Activated CD4-positive, alpha-beta T cell treated with anti-CD3 and anti-CD28 coated beads, Interleukin-2, amount 10 ng/mL, durations not matched to agents 7 days and 5 days (primary cell): Measurements from ENCODE around the gene EED. TPM values are rescaled to one million over a fixed set of nuclear protein-coding genes. Genes with fewer than 3 reads are reported as not detected.

ENCODE experiments used
- CTCF ChIA-PET: fragments of 350-600 bp; sonication (Branson Sonifier 250); formaldehyde crosslinking; loops from one replicate; lab custom pipeline; 2021; ENCODE audit warnings: antibody characterized with exemption; lab: Charles Lee
- POLR2A ChIA-PET: fragments of 350-600 bp; sonication (Branson Sonifier 250); formaldehyde crosslinking; loops from one replicate; lab custom pipeline; 2021; ENCODE audit warnings: antibody characterized with exemption; lab: Charles Lee
- DNase-seq: peaks from one replicate; pipeline ENCODE4 v3.0.0-alpha.2; 2020
- H3K27ac Mint-ChIP-seq: one replicate; pipeline ENCODE4 v1.8.0; 2021; ENCODE audit warnings: mild to moderate bottlenecking, moderate library complexity, mixed read lengths
- H3K27me3 Mint-ChIP-seq: one replicate; pipeline ENCODE4 v1.8.0; 2021; ENCODE audit warnings: mixed read lengths
- H3K36me3 Mint-ChIP-seq: one replicate; pipeline ENCODE4 v1.8.0; 2021; ENCODE audit warnings: low read depth, mixed read lengths
- H3K4me1 Mint-ChIP-seq: one replicate; pipeline ENCODE4 v1.8.0; 2021; ENCODE audit warnings: mixed read lengths
- H3K4me3 Mint-ChIP-seq: one replicate; pipeline ENCODE4 v1.8.0; 2021; ENCODE audit warnings: mild to moderate bottlenecking, moderate library complexity, mixed read lengths
- H3K9me3 Mint-ChIP-seq: one replicate; pipeline ENCODE4 v1.8.0; 2021; ENCODE audit warnings: mixed read lengths
- total RNA-seq, 2 experiments: library from RNA; stranded (reverse); gene quantifications; one replicate each; pipeline ENCODE4 v1.2.3, GENCODE V29; 2021

The EED gene
- total RNA-seq, 2 experiments from 2014 or later: 46.3 to 50.3 TPM

GRCh38 chr11:86206337-86206695 lies 38.2 kb upstream of the EED start:
- Mint-ChIP-seq H3K4me3 (no peak overlapping the region), H3K9me3 (no peaks in the 10 kb centered on the region), H3K27ac (no peak overlapping the region), H3K4me1 (peaks cover 2% of the 10 kb centered on the region), H3K27me3 (no peaks in the 10 kb centered on the region), H3K36me3 (peaks cover 2% of the 10 kb centered on the region)
- no peak for DNase-seq
- CTCF ChIA-PET: interaction anchor here (1.3 to 1.6 kb wide), 2 partner anchors 13 to 165 kb away, joined by 3 to 8 read pairs; no protein-coding TSS in a partner anchor
- POLR2A ChIA-PET: no interaction called here

- ChIA-PET POLR2A (no interaction called here), CTCF (interaction anchor here (0.6 to 1.6 kb wide), 8 partner anchors 11 to 353 kb away, joined by 3 to 8 read pairs (median 4); partner anchors contain the start of genes CCDC83 and EED)
- Mint-ChIP-seq H3K36me3 (peaks cover 2% of the 10 kb centered on the region), H3K4me1 (peaks cover 2% of the 10 kb centered on the region), H3K27me3 (no peaks in the 10 kb centered on the region), H3K4me3 (no peak overlapping the region), H3K27ac (no peak overlapping the region), H3K9me3 (no peaks in the 10 kb centered on the region)
- no peak for DNase-seq
Measured at GRCh38 chr11:86207413-86207812, 37.1 kb upstream of the EED start.

DNA sequence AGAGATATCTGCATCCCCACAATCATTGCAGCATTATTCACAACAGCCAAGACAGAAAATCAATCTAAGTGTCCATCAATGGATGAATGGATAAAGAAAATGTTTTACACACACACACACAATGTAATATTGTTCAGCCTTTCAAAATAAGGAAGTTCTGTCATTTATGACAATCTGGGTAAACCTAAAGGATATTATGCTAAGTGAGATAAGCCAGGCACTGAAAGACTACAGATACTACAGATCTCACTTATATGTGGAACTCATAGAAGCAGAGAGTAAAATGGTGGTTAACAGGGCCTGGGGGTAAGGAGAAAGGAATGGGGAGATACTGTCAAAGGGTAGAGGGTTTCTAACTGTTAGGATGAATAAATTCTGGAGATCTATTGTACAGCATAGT lies 36.0 kb upstream of the EED start:
- ChIA-PET CTCF (interaction anchor here (1.2 to 1.5 kb wide), 3 partner anchors 10 to 354 kb away, joined by 3 to 4 read pairs (median 3); partner anchors contain the start of gene CCDC83), POLR2A (no interaction called here)
- H3K36me3 Mint-ChIP-seq: peaks cover 2% of the 10 kb centered on the region
- no peaks in the 10 kb centered on the region for H3K27me3 Mint-ChIP-seq
- DNase-seq: no peak
- H3K9me3 Mint-ChIP-seq: no peaks in the 10 kb centered on the region
- no peak overlapping the region for H3K27ac Mint-ChIP-seq
- H3K4me1 Mint-ChIP-seq: peaks cover 2% of the 10 kb centered on the region
- no peak overlapping the region for H3K4me3 Mint-ChIP-seq

DNA sequence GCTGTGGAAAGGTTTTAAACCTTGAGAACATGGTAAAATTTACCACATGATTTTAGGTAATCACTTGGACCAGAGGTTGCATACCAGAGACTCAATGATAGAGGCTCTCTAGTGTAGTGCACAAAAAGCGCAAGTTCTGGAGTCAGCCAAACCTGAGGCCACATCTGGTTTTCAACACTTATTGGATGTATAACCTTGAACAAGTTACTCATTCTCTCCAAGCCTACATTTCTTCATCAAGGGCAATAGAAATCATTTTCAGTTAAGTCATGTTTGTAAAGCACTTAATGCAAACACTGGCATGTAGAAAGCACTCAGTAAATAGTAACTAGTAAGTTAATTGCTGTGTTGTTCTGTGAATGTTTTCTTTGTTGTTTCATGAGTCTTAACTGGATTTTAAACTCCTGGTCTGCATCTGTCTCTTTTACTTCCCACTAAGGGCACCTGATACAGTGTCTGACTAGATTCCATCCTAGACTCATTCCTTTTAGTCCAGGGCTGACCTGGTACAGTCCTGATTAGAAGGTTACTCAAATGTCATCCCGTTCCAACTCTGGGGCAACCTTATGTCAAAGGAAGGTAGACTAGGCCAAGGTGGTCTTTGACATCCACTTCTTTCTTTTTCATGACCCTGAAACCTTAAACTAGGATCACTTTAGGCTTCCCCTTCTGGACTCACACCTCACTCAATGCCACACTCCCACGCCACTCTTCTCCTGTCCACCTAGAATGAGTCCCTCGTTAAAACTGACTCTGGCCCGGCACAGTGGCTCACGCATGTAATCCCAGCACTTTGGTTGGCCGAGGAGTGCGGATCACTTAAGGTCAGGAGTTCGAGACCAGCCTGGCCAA lies 34.5 kb upstream of the EED start:
- DNase-seq: no peak
- CTCF ChIA-PET: interaction anchor here (0.5 to 1.2 kb wide), 5 partner anchors 9 to 168 kb away, joined by 3 to 4 read pairs (median 4); no protein-coding TSS in a partner anchor
- no peaks in the 10 kb centered on the region for H3K27me3 Mint-ChIP-seq
- POLR2A ChIA-PET: no interaction called here
- no peak overlapping the region for H3K27ac Mint-ChIP-seq
- H3K36me3 Mint-ChIP-seq: no peaks in the 10 kb centered on the region
- H3K9me3 Mint-ChIP-seq: no peaks in the 10 kb centered on the region
- H3K4me3 Mint-ChIP-seq: no peak overlapping the region
- peaks cover 6% of the 10 kb centered on the region for H3K4me1 Mint-ChIP-seq

DNA sequence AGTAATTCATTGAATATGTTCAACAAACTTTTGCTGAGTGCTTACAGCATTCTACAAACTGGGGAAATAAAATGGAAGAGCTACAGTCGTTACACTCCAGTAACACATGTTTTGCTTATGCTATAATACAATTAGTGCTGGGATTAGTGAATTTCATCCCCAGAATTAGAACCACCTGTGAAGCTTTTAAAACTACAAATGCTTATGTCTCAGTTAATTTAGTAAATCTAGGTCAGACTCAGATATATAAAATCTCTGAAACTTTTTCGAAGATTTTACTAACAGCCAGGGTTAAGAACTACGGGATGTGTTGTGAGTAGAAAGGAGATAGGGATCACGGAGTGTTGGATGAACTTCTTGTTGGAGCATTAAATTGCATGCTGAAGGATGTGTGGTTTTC lies 33.7 kb upstream of the EED start:
- DNase-seq: no peak
- peaks cover 13% of the 10 kb centered on the region for H3K4me1 Mint-ChIP-seq
- ChIA-PET CTCF (interaction anchor here (0.6 to 1.6 kb wide), 5 partner anchors 8 to 49 kb away, joined by 3 to 5 read pairs (median 3); no protein-coding TSS in a partner anchor), POLR2A (no interaction called here)
- H3K27ac Mint-ChIP-seq: no peak overlapping the region
- H3K9me3 Mint-ChIP-seq: no peaks in the 10 kb centered on the region
- H3K4me3 Mint-ChIP-seq: no peak overlapping the region
- no peaks in the 10 kb centered on the region for H3K36me3 Mint-ChIP-seq
- H3K27me3 Mint-ChIP-seq: no peaks in the 10 kb centered on the region

GRCh38 chr11:86211619-86212018 lies 32.9 kb upstream of the EED start:
- Mint-ChIP-seq H3K27ac (no peak overlapping the region), H3K4me3 (no peak overlapping the region)

DNA sequence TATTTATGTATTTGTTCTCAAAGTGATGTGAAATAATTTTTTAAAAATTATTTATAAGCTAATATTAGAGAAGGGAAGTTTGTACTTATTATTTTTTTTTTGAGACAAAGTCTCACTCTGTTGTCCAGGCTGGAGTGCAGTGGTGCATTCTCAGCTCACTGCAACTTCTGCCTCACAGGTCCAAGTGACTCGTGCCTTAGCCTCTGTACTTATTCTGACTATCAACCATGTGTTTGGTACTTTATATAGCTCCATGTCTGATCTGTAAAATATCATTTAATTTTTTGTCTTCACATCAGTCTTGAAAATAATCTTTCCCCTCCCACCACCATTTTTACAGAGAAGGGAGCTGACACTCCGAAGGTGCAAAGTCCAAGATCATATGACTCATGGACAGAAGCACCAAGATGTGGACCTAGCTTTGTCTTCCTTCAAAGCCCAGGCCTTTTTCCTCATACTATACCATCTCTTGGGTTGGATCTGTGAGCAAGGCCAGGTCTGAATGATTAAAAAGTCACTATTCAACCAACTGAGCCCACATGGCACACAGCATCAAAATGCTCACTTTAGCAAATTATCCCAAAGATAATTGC lies 32.4 kb upstream of the EED start:
- Mint-ChIP-seq H3K4me3 (no peak overlapping the region), H3K36me3 (no peaks in the 10 kb centered on the region), H3K9me3 (no peaks in the 10 kb centered on the region), H3K4me1 (peaks cover 16% of the 10 kb centered on the region), H3K27ac (no peak overlapping the region), H3K27me3 (no peaks in the 10 kb centered on the region)
- no peak for DNase-seq
- CTCF ChIA-PET: interaction anchor here (0.7 to 1.6 kb wide), 3 partner anchors 9 to 357 kb away, joined by 3 to 6 read pairs (median 5); partner anchors contain the start of gene CCDC83
- POLR2A ChIA-PET: no interaction called here

More at GRCh38 chr11:86211619-86212018, 32.9 kb upstream of the EED start:
- ChIA-PET POLR2A (no interaction called here), CTCF (interaction anchor here (1.2 to 1.6 kb wide), 3 partner anchors 8 to 357 kb away, joined by 3 to 6 read pairs (median 5); partner anchors contain the start of gene CCDC83)
- no peak for DNase-seq
- H3K4me1 Mint-ChIP-seq: peaks cover 16% of the 10 kb centered on the region
- H3K27me3 Mint-ChIP-seq: no peaks in the 10 kb centered on the region
- H3K36me3 Mint-ChIP-seq: no peaks in the 10 kb centered on the region
- no peaks in the 10 kb centered on the region for H3K9me3 Mint-ChIP-seq

GRCh38 chr11:86214710-86215109 lies 29.8 kb upstream of the EED start:
- H3K27ac Mint-ChIP-seq: no peak overlapping the region
- no peaks in the 10 kb centered on the region for H3K36me3 Mint-ChIP-seq
- peaks cover 29% of the 10 kb centered on the region for H3K4me1 Mint-ChIP-seq
- H3K4me3 Mint-ChIP-seq: no peak overlapping the region
- H3K9me3 Mint-ChIP-seq: no peaks in the 10 kb centered on the region
- ChIA-PET CTCF (interaction anchor here (0.6 to 2.6 kb wide), 9 partner anchors 10 to 360 kb away, joined by 3 to 8 read pairs (median 4); partner anchors contain the start of gene CCDC83), POLR2A (no interaction called here)
- peak; percentile 27 for DNase-seq
- H3K27me3 Mint-ChIP-seq: no peaks in the 10 kb centered on the region

DNA sequence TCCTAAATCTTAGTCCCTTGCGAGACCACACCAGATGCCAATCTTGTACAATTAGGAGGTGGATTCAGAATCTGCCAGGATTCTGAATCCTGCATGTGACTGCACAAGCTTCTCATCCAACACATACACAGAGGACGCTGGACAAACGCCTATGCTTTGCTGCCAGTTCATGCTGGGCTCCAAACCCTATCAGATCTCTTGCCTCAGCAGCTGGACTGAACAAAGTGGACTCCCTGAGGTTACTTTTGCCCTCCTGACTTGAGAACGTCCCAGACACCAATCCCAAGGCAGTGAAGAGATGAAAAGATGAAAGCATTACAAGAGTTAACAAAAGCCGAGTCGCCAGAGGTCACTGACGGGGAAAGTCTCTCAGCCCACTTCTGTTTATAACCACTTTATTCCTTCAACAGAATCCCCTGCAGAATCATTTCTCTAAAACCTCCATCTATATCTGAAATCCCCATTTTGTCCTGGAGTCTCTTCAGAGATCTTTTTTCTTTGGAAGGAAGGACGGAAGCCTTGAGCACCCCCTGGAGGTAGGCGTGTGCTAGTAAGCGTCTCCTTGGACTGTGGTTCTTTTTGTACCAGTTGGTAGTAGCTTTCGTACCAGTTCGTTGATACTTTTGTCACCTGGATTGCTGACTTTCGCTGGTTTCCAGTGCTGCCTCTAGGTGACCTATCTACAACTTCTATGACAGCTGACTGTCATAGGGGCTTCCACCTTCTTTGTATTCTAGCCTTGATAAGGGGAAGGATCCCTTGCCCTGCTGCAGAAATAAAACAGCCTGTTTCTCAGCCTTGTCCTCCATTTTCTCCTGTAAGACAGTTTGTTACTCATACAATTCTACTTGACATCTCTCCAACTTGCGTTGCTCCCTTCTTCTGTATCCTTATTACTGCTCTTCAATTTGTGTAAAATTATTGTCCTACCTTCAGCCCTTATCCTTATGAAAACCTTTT lies 26.1 kb upstream of the EED start:
- peak; percentile 66 for DNase-seq
- Mint-ChIP-seq H3K4me1 (peaks cover 31% of the 10 kb centered on the region), H3K27ac (peak overlapping the region; percentile 37), H3K4me3 (peak overlapping the region; percentile 49), H3K9me3 (no peaks in the 10 kb centered on the region), H3K36me3 (no peaks in the 10 kb centered on the region), H3K27me3 (peaks cover 2% of the 10 kb centered on the region)
- POLR2A ChIA-PET: no interaction called here
- CTCF ChIA-PET: interaction anchor here (0.6 to 2.2 kb wide), 21 partner anchors 7 to 255 kb away, joined by 3 to 8 read pairs (median 3); no protein-coding TSS in a partner anchor

- ChIA-PET CTCF (interaction anchor here (0.6 to 2.2 kb wide), 13 partner anchors 9 to 566 kb away, joined by 3 to 8 read pairs (median 3); partner anchors contain the start of gene CCDC83), POLR2A (no interaction called here)
- Mint-ChIP-seq H3K4me3 (no peak overlapping the region), H3K27me3 (peaks cover 2% of the 10 kb centered on the region), H3K27ac (peak overlapping the region; percentile 26), H3K9me3 (peaks cover 9% of the 10 kb centered on the region), H3K36me3 (no peaks in the 10 kb centered on the region), H3K4me1 (peaks cover 29% of the 10 kb centered on the region)
- no peak for DNase-seq
Measured at GRCh38 chr11:86219311-86220193, 25.0 kb upstream of the EED start.

- Mint-ChIP-seq H3K36me3 (no peaks in the 10 kb centered on the region), H3K27me3 (peaks cover 2% of the 10 kb centered on the region), H3K4me1 (peaks cover 21% of the 10 kb centered on the region), H3K27ac (no peak overlapping the region), H3K4me3 (no peak overlapping the region), H3K9me3 (peaks cover 11% of the 10 kb centered on the region)
- ChIA-PET CTCF (interaction anchor here (1.0 to 2.1 kb wide), 8 partner anchors 9 to 366 kb away, joined by 3 to 7 read pairs (median 4); partner anchors contain the start of gene CCDC83), POLR2A (no interaction called here)
- no peak for DNase-seq
Measured at GRCh38 chr11:86220653-86221052, 23.9 kb upstream of the EED start.
